Lung (tissue), 12 donors: Measurements from ENCODE around the gene HS6ST2. TPM values are rescaled to one million over a fixed set of nuclear protein-coding genes. Genes with fewer than 3 reads are reported as not detected.

Experiments used
- ATAC-seq: fragments of 200-7000 bp; cut with Tn5 transposase; one replicate; pipeline ENCODE4 v1.9.1; 2020; ENCODE audit warnings: moderate number of reproducible peaks; ENCODE audit not compliant: insufficient read depth, low FRiP score
- DNase-seq, 3 donors: peaks; one replicate each; pipeline ENCODE4 v3.0.0-alpha.2; 2013 to 2017
- H3K27ac ChIP-seq, 2 donors: one replicate each; pipeline ENCODE4 v1.5.1; 2013; ENCODE audit warnings: mild to moderate bottlenecking in 2 of 2, moderate library complexity in 2 of 2, control low read depth in 1 of 2, inconsistent platforms in 1 of 2, low read depth in 1 of 2, low read length in 1 of 2
- H3K27me3 ChIP-seq, 3 donors: one replicate each; pipeline ENCODE4 v1.5.1; 2013; ENCODE audit warnings: low read length in 2 of 3; ENCODE audit not compliant: control insufficient read depth in 3 of 3, insufficient read depth in 3 of 3
- H3K36me3 ChIP-seq, 4 donors: one replicate each; pipeline ENCODE4 v1.5.1; 2013; ENCODE audit warnings: low read length in 4 of 4, mild to moderate bottlenecking in 1 of 4, moderate library complexity in 1 of 4; ENCODE audit not compliant: control insufficient read depth in 4 of 4, insufficient read depth in 4 of 4
- H3K4me1 ChIP-seq, 5 donors: one replicate each; pipeline ENCODE4 v1.5.1; 2013; ENCODE audit warnings: low read length in 5 of 5, mild to moderate bottlenecking in 2 of 5, moderate library complexity in 1 of 5; ENCODE audit not compliant: control insufficient read depth in 5 of 5, insufficient read depth in 5 of 5
- H3K4me3 ChIP-seq: one replicate; pipeline ENCODE4 v1.5.1; 2013; ENCODE audit warnings: mild to moderate bottlenecking, control low read depth, moderate library complexity
- H3K9ac ChIP-seq, 2 donors: one replicate each; pipeline ENCODE4 v1.5.1; 2013; ENCODE audit warnings: low read length in 2 of 2, control low read depth in 1 of 2; ENCODE audit not compliant: insufficient read depth in 1 of 2
- H3K9me3 ChIP-seq, 4 donors: one replicate each; pipeline ENCODE4 v1.5.1; 2013; ENCODE audit warnings: low read length in 3 of 4, mild to moderate bottlenecking in 1 of 4, moderate library complexity in 1 of 4; ENCODE audit not compliant: control insufficient read depth in 4 of 4, insufficient read depth in 3 of 4
- WGBS, 2 donors: extraction: QIAGEN DNeasy Blood & Tissue Kit; methylation state at CpG; one replicate each; pipeline ENCODE4 v1.1.7; 2013; 5-methylcytosine and 5-hydroxymethylcytosine counted together
- polyA plus RNA-seq, 2 donors: library from polyadenylated mRNA; stranded (reverse); fragments of 200-250 nt; gene quantifications; one replicate each; pipeline ENCODE4 v1.2.1, GENCODE V29; 2013
- total RNA-seq, 2 donors: library from RNA; depleted of rRNA in 1 of 2; stranded (reverse); fragments of >200 nt in 1 of 2; gene quantifications; one replicate each; pipeline ENCODE4 v1.2.1, GENCODE V29; 2014 to 2021
- TF ChIP-seq, protein P1 (sequence below): IDR thresholded peaks from 2 replicates; pipeline ENCODE4 v1.5.1; 2012; ENCODE audit warnings: mild to moderate bottlenecking; ENCODE audit errors: control extremely low read depth, extremely low read depth
- donor health status: control.
- donor health status: control.
- donor health status: Bipolar disorder and iron deficiency.
- donor health status: healthy.
- donor health status: DM: yes; HTN: yes; CAD: no.

HS6ST2 gene
- total and polyA plus RNA-seq, 4 donors, result 0.28 to 14.3 (median 2.2) TPM

- ATAC-seq, result no peak
- H3K36me3 ChIP-seq, result no peaks in the 10 kb centered on the region
- no peak overlapping the region for H3K4me3 ChIP-seq
- no peak for DNase-seq
- no peak overlapping the region for H3K9ac ChIP-seq
- no peaks in the 10 kb centered on the region for H3K4me1 ChIP-seq
- TF ChIP-seq, protein P1, sequence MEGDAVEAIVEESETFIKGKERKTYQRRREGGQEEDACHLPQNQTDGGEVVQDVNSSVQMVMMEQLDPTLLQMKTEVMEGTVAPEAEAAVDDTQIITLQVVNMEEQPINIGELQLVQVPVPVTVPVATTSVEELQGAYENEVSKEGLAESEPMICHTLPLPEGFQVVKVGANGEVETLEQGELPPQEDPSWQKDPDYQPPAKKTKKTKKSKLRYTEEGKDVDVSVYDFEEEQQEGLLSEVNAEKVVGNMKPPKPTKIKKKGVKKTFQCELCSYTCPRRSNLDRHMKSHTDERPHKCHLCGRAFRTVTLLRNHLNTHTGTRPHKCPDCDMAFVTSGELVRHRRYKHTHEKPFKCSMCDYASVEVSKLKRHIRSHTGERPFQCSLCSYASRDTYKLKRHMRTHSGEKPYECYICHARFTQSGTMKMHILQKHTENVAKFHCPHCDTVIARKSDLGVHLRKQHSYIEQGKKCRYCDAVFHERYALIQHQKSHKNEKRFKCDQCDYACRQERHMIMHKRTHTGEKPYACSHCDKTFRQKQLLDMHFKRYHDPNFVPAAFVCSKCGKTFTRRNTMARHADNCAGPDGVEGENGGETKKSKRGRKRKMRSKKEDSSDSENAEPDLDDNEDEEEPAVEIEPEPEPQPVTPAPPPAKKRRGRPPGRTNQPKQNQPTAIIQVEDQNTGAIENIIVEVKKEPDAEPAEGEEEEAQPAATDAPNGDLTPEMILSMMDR, result no peak
- H3K27me3 ChIP-seq, result peaks cover 3 to 29% (median 24%) of the 10 kb centered on the region in 3 donors
- whole genome bisulfite sequencing, 2 donors, result 61 to 62% methylated on average over 6 of the region's 6 CpGs
- H3K27ac ChIP-seq, result no peak overlapping the region
- H3K9me3 ChIP-seq, result peaks cover 0 to 3% (median 0%) of the 10 kb centered on the region in 4 donors
Observed at GRCh38 chrX:132668178-132668577, 290.3 kb downstream of the HS6ST2 start.

DNA sequence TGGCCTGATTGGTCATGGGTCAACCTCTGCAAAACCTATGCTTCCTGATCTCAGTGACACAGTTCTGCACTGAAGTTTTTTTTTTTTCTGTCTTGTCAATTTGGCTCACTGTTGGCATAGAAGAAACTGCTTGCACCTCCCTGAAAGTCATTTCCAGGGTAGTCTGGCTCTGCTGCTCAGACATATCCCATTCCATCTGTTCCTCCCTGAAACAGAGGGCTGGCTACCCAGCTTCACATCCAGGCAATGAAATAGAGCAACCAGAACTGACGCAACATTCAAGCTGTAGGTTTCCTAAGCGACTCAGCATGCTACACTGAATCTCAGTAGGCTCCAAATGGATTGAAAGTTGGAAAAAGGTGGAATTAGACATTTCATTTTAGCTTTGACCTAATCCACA, 292.8 kb downstream of the HS6ST2 start:
- Histone ChIP-seq H3K4me3 (no peak overlapping the region), H3K36me3 (no peaks in the 10 kb centered on the region), H3K9ac (no peak overlapping the region), H3K4me1 (no peaks in the 10 kb centered on the region), H3K27ac (no peak overlapping the region), H3K27me3 (peaks cover 3 to 28% (median 25%) of the 10 kb centered on the region in 3 donors), H3K9me3 (peaks cover 0 to under 1% (median 0%) of the 10 kb centered on the region in 4 donors)
- TF ChIP-seq, protein P1, result no peak
- 72 to 88% methylated on average over 2 of the region's 2 CpGs for WGBS, 2 donors
- no peak for ATAC-seq
- DNase-seq, result no peak

- ATAC-seq, result no peak
- 75 to 91% methylated on average over 3 of the region's 3 CpGs for WGBS, 2 donors
- H3K4me3 ChIP-seq, result no peak overlapping the region
- H3K9ac ChIP-seq, result no peak overlapping the region
- H3K36me3 ChIP-seq, result no peaks in the 10 kb centered on the region
- H3K27ac ChIP-seq, result no peak overlapping the region
- H3K9me3 ChIP-seq, result no peaks in the 10 kb centered on the region
- DNase-seq, result no peak
- H3K27me3 ChIP-seq, result peaks cover 3 to 35% (median 28%) of the 10 kb centered on the region in 3 donors
- H3K4me1 ChIP-seq, result no peaks in the 10 kb centered on the region
- TF ChIP-seq, protein P1, result no peak
Observed at GRCh38 chrX:132664273-132664672, 294.2 kb downstream of the HS6ST2 start.

DNA sequence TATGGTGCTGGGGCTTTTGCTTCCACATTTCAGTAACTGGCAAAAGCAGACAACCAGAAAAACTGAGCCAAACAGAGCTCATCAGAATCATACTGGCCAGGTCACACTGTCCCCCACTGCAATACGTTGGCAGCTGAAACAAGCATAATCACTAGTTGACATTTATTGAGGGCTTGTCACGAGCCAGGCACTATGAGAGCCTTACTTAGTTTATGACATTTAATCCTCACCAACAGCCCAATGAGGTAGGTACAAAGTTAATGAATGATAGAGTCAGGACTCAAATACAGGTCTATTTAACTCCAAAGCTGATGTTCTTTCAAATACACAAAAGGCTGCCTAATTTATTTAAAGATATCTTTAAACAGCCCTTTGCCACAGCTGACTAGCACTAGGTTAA, 295.6 kb downstream of the HS6ST2 start:
- ATAC-seq (no peak), DNase-seq (no peak)
- H3K4me3 ChIP-seq, result no peak overlapping the region
- no peaks in the 10 kb centered on the region for H3K36me3 ChIP-seq
- no peak overlapping the region for H3K9ac ChIP-seq
- WGBS, 2 donors, result 44 to 76% methylated on average over 2 of the region's 2 CpGs
- peaks cover 3 to 31% (median 18%) of the 10 kb centered on the region in 3 donors for H3K27me3 ChIP-seq
- TF ChIP-seq, protein P1, result no peak
- H3K27ac ChIP-seq, result no peak overlapping the region
- no peaks in the 10 kb centered on the region for H3K9me3 ChIP-seq
- H3K4me1 ChIP-seq, result no peaks in the 10 kb centered on the region
